Breast epithelium (tissue), 4 donors: Measurements from ENCODE around the gene KRT5. TPM values are rescaled to one million over a fixed set of nuclear protein-coding genes. Genes with fewer than 3 reads are reported as not detected.

Experiments
- DNase-seq, 2 donors: peaks; one replicate each; pipeline ENCODE4 v3.0.0-alpha.2; 2019; ENCODE audit warnings: low spot score in 2 of 2
- H3K27ac ChIP-seq, 2 donors: fragments of 200-600 bp; sonication (generic) in 1 of 2; one replicate each; pipeline ENCODE4 v1.5.1; 2016 to 2019; ENCODE audit warnings: mild to moderate bottlenecking in 1 of 2
- H3K27me3 ChIP-seq, 2 donors: fragments of 200-600 bp; sonication (generic) in 1 of 2; one replicate each; pipeline versions ENCODE4 v1.5.1 to v1.6.0; 2017 to 2019; ENCODE audit warnings: control low read depth in 1 of 2, mild to moderate bottlenecking in 1 of 2
- H3K36me3 ChIP-seq: fragments of 200-600 bp; one replicate; pipeline ENCODE4 v1.5.1; 2019
- H3K4me1 ChIP-seq, 2 donors: fragments of 200-600 bp; sonication (generic); one replicate each; pipeline ENCODE4 v1.5.1; 2016 to 2019; ENCODE audit warnings: control low read depth in 1 of 2
- H3K4me3 ChIP-seq, 3 donors: fragments of 200-600 bp; sonication (generic); 1 replicate in 2 of 3; 2 replicates in 1 of 3; pipeline ENCODE4 v1.5.1; 2016 to 2019; ENCODE audit warnings: mild to moderate bottlenecking in 3 of 3, moderate library complexity in 2 of 3
- H3K9me3 ChIP-seq, 2 donors: fragments of 200-600 bp; sonication (generic) in 1 of 2; one replicate each; pipeline ENCODE4 v1.5.1; 2016 to 2019; ENCODE audit warnings: control low read depth in 1 of 2
- CTCF ChIP-seq, 3 donors: fragments of 450-650 bp; IDR thresholded peaks; one replicate each; pipeline ENCODE4 v1.5.1; 2016 to 2017; ENCODE audit warnings: antibody characterized with exemption in 3 of 3, mild to moderate bottlenecking in 3 of 3, moderate library complexity in 3 of 3
- POLR2A ChIP-seq: fragments of 450-650 bp; IDR thresholded peaks from one replicate; pipeline ENCODE4 v1.6.1; 2016; ENCODE audit warnings: antibody characterized with exemption, mild to moderate bottlenecking, moderate library complexity
- POLR2AphosphoS5 ChIP-seq, 3 donors: sonication (generic); formaldehyde crosslinking; IDR thresholded peaks; one replicate each; pipeline ENCODE4 v1.6.1; 2017; ENCODE audit warnings: antibody characterized with exemption in 3 of 3
- intact Hi-C: fragments of 100-400 bp; cut with DNase I; formaldehyde crosslinking; loops from one replicate; pipeline ENCODE4 v1.15.1; 2023; ENCODE audit warnings: low total_unique reads
- total RNA-seq, 3 donors: library from RNA; depleted of rRNA; stranded (reverse); fragments of >200 nt; gene quantifications; one replicate each; pipeline ENCODE4 v1.1.0, GENCODE V29; 2016

KRT5 gene
- total RNA-seq, 3 donors from 2014 or later = 4.3 to 464 (median 413) TPM

GRCh38 chr12:52532636-52533035 lies 12.4 kb upstream of the KRT5 start:
- Histone ChIP-seq H3K4me1 (peaks cover 0 to 5% of the 10 kb centered on the region in 2 donors), H3K9me3 (no peaks in the 10 kb centered on the region), H3K4me3 (no peak overlapping the region), H3K27ac (no peak overlapping the region), H3K36me3 (no peaks in the 10 kb centered on the region), H3K27me3 (no peaks in the 10 kb centered on the region)
- intact Hi-C loops = no loop called here
- TF ChIP-seq POLR2AphosphoS5 (IDR thresholded peaks at IDR 0.05) = no peak
- TF ChIP-seq POLR2A = no peak
- no peak for TF ChIP-seq CTCF (IDR thresholded peaks at IDR 0.05)
- DNase-seq = peak in 1 of 2 donors; percentile 38

GRCh38 chr12:52531566-52532300 lies 11.5 kb upstream of the KRT5 start:
- Histone ChIP-seq H3K36me3 (no peaks in the 10 kb centered on the region), H3K4me1 (peaks cover 0 to 5% of the 10 kb centered on the region in 2 donors), H3K9me3 (no peaks in the 10 kb centered on the region), H3K27ac (no peak overlapping the region), H3K4me3 (no peak overlapping the region), H3K27me3 (no peaks in the 10 kb centered on the region)
- no peak for TF ChIP-seq POLR2AphosphoS5 (IDR thresholded peaks at IDR 0.05)
- TF ChIP-seq POLR2A = no peak
- TF ChIP-seq CTCF (IDR thresholded peaks at IDR 0.05) = no peak
- no peak for DNase-seq
- intact Hi-C loops = no loop called here

- no peaks in the 10 kb centered on the region for H3K9me3 ChIP-seq
- no peak for TF ChIP-seq CTCF (IDR thresholded peaks at IDR 0.05)
- no peak overlapping the region for H3K4me3 ChIP-seq
- no peak overlapping the region for H3K27ac ChIP-seq
- H3K4me1 ChIP-seq = peaks cover 0 to 5% of the 10 kb centered on the region in 2 donors
- DNase-seq = no peak
- H3K36me3 ChIP-seq = no peaks in the 10 kb centered on the region
- H3K27me3 ChIP-seq = no peaks in the 10 kb centered on the region
- intact Hi-C loops = no loop called here
Observed at GRCh38 chr12:52530905-52531304, 10.7 kb upstream of the KRT5 start.

- Histone ChIP-seq H3K27ac (peak overlapping the region; percentile 26 to 77), H3K27me3 (no peaks in the 10 kb centered on the region), H3K4me1 (peaks cover 0 to 5% of the 10 kb centered on the region in 2 donors), H3K36me3 (no peaks in the 10 kb centered on the region), H3K9me3 (no peaks in the 10 kb centered on the region), H3K4me3 (no peak overlapping the region)
- TF ChIP-seq POLR2AphosphoS5 (IDR thresholded peaks at IDR 0.05) = no peak
- TF ChIP-seq POLR2A = no peak
- TF ChIP-seq CTCF (IDR thresholded peaks at IDR 0.05) = no peak
- DNase-seq = no peak
- intact Hi-C loops = no loop called here
Observed at GRCh38 chr12:52530366-52530765, 10.2 kb upstream of the KRT5 start.

GRCh38 chr12:52529846-52530245 lies 9.7 kb upstream of the KRT5 start:
- no peak for TF ChIP-seq CTCF (IDR thresholded peaks at IDR 0.05)
- no peak for TF ChIP-seq POLR2A
- no peak for TF ChIP-seq POLR2AphosphoS5 (IDR thresholded peaks at IDR 0.05)
- Histone ChIP-seq H3K27ac (peak overlapping the region; percentile 77 to 89), H3K36me3 (no peaks in the 10 kb centered on the region), H3K27me3 (no peaks in the 10 kb centered on the region), H3K4me1 (peaks cover 0 to 5% of the 10 kb centered on the region in 2 donors), H3K4me3 (no peak overlapping the region), H3K9me3 (no peaks in the 10 kb centered on the region)
- intact Hi-C loops = no loop called here
- DNase-seq = no peak
